Measurements from ENCODE around the gene LCP2. TPM values are rescaled to one million over a fixed set of nuclear protein-coding genes. Genes with fewer than 3 reads are reported as not detected.
A peak's percentile ranks its signal among the peaks of the same experiment; 100 is the strongest.

Gene LCP2
- total and polyA plus RNA-seq, 8 donors, result 1.9 to 22.0 (median 2.9) TPM

GRCh38 chr5:170313344-170313743 is 15.8 kb upstream of the LCP2 start:
- intact Hi-C loops (cut with DNase I), result no loop called here
- Histone ChIP-seq H3K4me1 (no peaks in the 10 kb centered on the region), H3K9me3 (no peaks in the 10 kb centered on the region), H3K36me3 (no peaks in the 10 kb centered on the region), H3K4me3 (no peak overlapping the region), H3K27me3 (no peaks in the 10 kb centered on the region), H3K27ac (no peak overlapping the region)
- 67 to 70% methylated on average over 6 of the region's 6 CpGs for WGBS, 2 donors
- TF ChIP-seq CTCF (IDR thresholded peaks at IDR 0.05), result no peak
- ATAC-seq (no peak), DNase-seq (no peak), FAIRE-seq (no peak)

- Histone ChIP-seq H3K27ac (peak overlapping the region in 1 of 4 donors; percentile 4), H3K4me1 (no peaks in the 10 kb centered on the region)
- peak in 2 of 4 donors; percentile 68 to 77 for ATAC-seq
Observed at GRCh38 chr5:170312666-170313065, 15.1 kb upstream of the LCP2 start.

GRCh38 chr5:170312301-170312595 is 14.7 kb upstream of the LCP2 start:
- Histone ChIP-seq H3K4me3 (no peak overlapping the region), H3K36me3 (no peaks in the 10 kb centered on the region), H3K9me3 (no peaks in the 10 kb centered on the region), H3K4me1 (no peaks in the 10 kb centered on the region), H3K27ac (peak overlapping the region in 1 of 4 donors; percentile 4), H3K27me3 (no peaks in the 10 kb centered on the region)
- DNase-seq (no peak), ATAC-seq (no peak), FAIRE-seq (no peak)
- WGBS, 2 donors, result 69 to 77% methylated on average over 5 of the region's 5 CpGs
- intact Hi-C loops (cut with DNase I), result no loop called here
- no peak for TF ChIP-seq CTCF (IDR thresholded peaks at IDR 0.05)

More at GRCh38 chr5:170312666-170313065, 15.1 kb upstream of the LCP2 start:
- 41 to 58% methylated on average over 3 of the region's 3 CpGs for WGBS, 2 donors
- FAIRE-seq (no peak), DNase-seq (no peak)
- Histone ChIP-seq H3K27me3 (no peaks in the 10 kb centered on the region), H3K36me3 (no peaks in the 10 kb centered on the region), H3K9me3 (no peaks in the 10 kb centered on the region), H3K4me3 (no peak overlapping the region)
- no peak for TF ChIP-seq CTCF (IDR thresholded peaks at IDR 0.05)
- intact Hi-C loops (cut with DNase I), result no loop called here

GRCh38 chr5:170311511-170312300 is 14.1 kb upstream of the LCP2 start:
- 44 to 47% methylated on average over 7 of the region's 7 CpGs for WGBS, 2 donors
- TF ChIP-seq CTCF (IDR thresholded peaks at IDR 0.05), result no peak

GRCh38 chr5:170310256-170310926 is 12.8 kb upstream of the LCP2 start:
- Histone ChIP-seq H3K36me3 (no peaks in the 10 kb centered on the region), H3K27ac (no peak overlapping the region), H3K4me1 (no peaks in the 10 kb centered on the region), H3K9me3 (no peaks in the 10 kb centered on the region), H3K4me3 (no peak overlapping the region), H3K27me3 (no peaks in the 10 kb centered on the region)
- FAIRE-seq (no peak), ATAC-seq (no peak), DNase-seq (no peak)
- no peak for TF ChIP-seq CTCF (IDR thresholded peaks at IDR 0.05)
- intact Hi-C loops (cut with DNase I), result no loop called here
- 58 to 62% methylated on average over 5 of the region's 5 CpGs for WGBS, 2 donors

More at GRCh38 chr5:170311511-170312300, 14.1 kb upstream of the LCP2 start:
- H3K4me3 ChIP-seq, result no peak overlapping the region
- no peaks in the 10 kb centered on the region for H3K36me3 ChIP-seq
- no peaks in the 10 kb centered on the region for H3K9me3 ChIP-seq
- H3K27me3 ChIP-seq, result no peaks in the 10 kb centered on the region
- DNase-seq, result no peak
- H3K4me1 ChIP-seq, result no peaks in the 10 kb centered on the region
- peak overlapping the region in 1 of 4 donors; percentile 4 for H3K27ac ChIP-seq
- FAIRE-seq, result no peak
- intact Hi-C loops (cut with DNase I), result no loop called here
- ATAC-seq, result no peak
